ENCODE data around the gene FRRS1. TPM values are rescaled to one million over a fixed set of nuclear protein-coding genes. Genes with fewer than 3 reads are reported as not detected.
"Not testable (repeated sequence)": the region's sequence is repeated elsewhere in the genome, so short reads cannot be mapped to it uniquely, and the experiment has no call there.

Gene FRRS1
- total RNA-seq, 1 experiment from 2014 or later = 11.1 TPM

GRCh38 chr1:99761774-99762173 is 4.7 kb downstream of the FRRS1 start:
- Mint-ChIP-seq H3K4me3 (ENCODE audit: unreplicated experiment) (no peak overlapping the region), H3K9me3 (ENCODE audit: unreplicated experiment) (peaks cover 12% of the 10 kb centered on the region), H3K27ac (ENCODE audit: unreplicated experiment) (no peak overlapping the region), H3K4me1 (ENCODE audit: low read depth, unreplicated experiment) (peaks cover 14% of the 10 kb centered on the region), H3K27me3 (ENCODE audit: insufficient read depth, unreplicated experiment) (no peaks in the 10 kb centered on the region), H3K36me3 (ENCODE audit: insufficient read depth, unreplicated experiment) (peaks cover 14% of the 10 kb centered on the region)
- H3K9me3 ChIP-seq = no peaks in the 10 kb centered on the region; the same call in 1 of the 2 replicates
- TF ChIP-seq CTCF (IDR thresholded peaks at IDR 0.05; ENCODE audit: insufficient read depth in 1 of 2, low read depth in 1 of 2, low read length in 1 of 2, severe bottlenecking in 1 of 2, unreplicated experiment in 1 of 2) = no peak
- POLR2A ChIA-PET = no interaction called here
- CTCF ChIA-PET = no interaction called here
- peaks cover 7% of the 10 kb centered on the region for H3K4me1 ChIP-seq
- H3K27me3 ChIP-seq (replicated peaks; ENCODE audit: control insufficient read depth, insufficient read depth, low read length) = no peaks in the 10 kb centered on the region
- no peak for DNase-seq
- no TSS peak for BruUV-seq (replicated peaks)
- no peaks in the 10 kb centered on the region for H3K36me3 ChIP-seq (ENCODE audit: control insufficient read depth, insufficient read depth, low read length)
- H3K4me3 ChIP-seq (ENCODE audit: low read depth, low read length) = no peak overlapping the region
- intact Hi-C loops (cut with micrococcal nuclease; ENCODE audit: unreplicated experiment) = no loop called here

DNA sequence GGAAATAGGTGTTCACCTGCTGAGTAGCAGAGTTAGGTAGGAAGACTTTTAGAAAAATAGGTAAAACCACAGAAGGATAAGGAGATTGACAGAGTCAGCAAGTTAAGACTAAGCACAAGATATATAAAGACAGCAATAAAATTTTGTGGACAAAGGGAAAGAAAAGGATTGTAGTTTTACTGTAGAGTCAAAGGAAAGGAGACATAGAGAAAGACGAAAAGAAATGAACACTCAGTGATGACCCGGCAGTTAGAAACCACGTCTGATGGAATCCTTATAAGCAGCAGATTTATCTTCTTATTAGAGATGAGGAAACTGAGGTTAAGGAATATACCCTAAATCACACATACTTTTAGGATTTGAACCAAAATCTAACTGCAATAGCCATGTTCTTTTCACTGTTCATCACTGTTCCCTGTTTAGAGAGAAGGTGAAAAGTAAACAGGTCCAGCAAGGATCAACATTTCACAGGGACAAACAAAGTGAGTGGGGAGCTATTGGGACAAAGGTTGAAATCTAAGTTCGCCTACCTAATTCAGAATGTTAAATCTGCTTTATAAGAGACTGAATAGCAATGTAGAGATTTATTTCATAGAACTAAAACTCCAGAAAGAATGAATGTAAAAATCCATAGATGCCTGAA is 6.8 kb downstream of the FRRS1 start:
- H3K9me3 Mint-ChIP-seq (ENCODE audit: unreplicated experiment) = peaks cover 12% of the 10 kb centered on the region
- intact Hi-C loops (cut with micrococcal nuclease; ENCODE audit: unreplicated experiment) = loop anchor here (2.0 kb wide), 1 partner anchor 21 kb away; no protein-coding TSS in a partner anchor
- no TSS peak for BruUV-seq (replicated peaks)
- H3K4me3 Mint-ChIP-seq (ENCODE audit: unreplicated experiment) = no peak overlapping the region
- no peak overlapping the region for H3K4me3 ChIP-seq (ENCODE audit: low read depth, low read length)
- TF ChIP-seq CTCF (IDR thresholded peaks at IDR 0.05; ENCODE audit: insufficient read depth in 1 of 2, low read depth in 1 of 2, low read length in 1 of 2, severe bottlenecking in 1 of 2, unreplicated experiment in 1 of 2) = no peak
- no peaks in the 10 kb centered on the region for H3K27me3 ChIP-seq (replicated peaks; ENCODE audit: control insufficient read depth, insufficient read depth, low read length)
- H3K27me3 Mint-ChIP-seq (ENCODE audit: insufficient read depth, unreplicated experiment) = no peaks in the 10 kb centered on the region
- no peak for DNase-seq
- 0 out of 2 replicates have a peak, but pooled peaks cover 5% of the 10 kb centered on the region for H3K4me1 ChIP-seq
- H3K4me1 Mint-ChIP-seq (ENCODE audit: low read depth, unreplicated experiment) = peaks cover 14% of the 10 kb centered on the region
- ChIA-PET POLR2A (no interaction called here), CTCF (no interaction called here)
- H3K9me3 ChIP-seq = no peaks in the 10 kb centered on the region; the same call in 1 of the 2 replicates
- H3K36me3 Mint-ChIP-seq (ENCODE audit: insufficient read depth, unreplicated experiment) = peaks cover 8% of the 10 kb centered on the region
- peak overlapping the region; percentile 41 for H3K27ac Mint-ChIP-seq (ENCODE audit: unreplicated experiment)
- no peaks in the 10 kb centered on the region for H3K36me3 ChIP-seq (ENCODE audit: control insufficient read depth, insufficient read depth, low read length)

DNA sequence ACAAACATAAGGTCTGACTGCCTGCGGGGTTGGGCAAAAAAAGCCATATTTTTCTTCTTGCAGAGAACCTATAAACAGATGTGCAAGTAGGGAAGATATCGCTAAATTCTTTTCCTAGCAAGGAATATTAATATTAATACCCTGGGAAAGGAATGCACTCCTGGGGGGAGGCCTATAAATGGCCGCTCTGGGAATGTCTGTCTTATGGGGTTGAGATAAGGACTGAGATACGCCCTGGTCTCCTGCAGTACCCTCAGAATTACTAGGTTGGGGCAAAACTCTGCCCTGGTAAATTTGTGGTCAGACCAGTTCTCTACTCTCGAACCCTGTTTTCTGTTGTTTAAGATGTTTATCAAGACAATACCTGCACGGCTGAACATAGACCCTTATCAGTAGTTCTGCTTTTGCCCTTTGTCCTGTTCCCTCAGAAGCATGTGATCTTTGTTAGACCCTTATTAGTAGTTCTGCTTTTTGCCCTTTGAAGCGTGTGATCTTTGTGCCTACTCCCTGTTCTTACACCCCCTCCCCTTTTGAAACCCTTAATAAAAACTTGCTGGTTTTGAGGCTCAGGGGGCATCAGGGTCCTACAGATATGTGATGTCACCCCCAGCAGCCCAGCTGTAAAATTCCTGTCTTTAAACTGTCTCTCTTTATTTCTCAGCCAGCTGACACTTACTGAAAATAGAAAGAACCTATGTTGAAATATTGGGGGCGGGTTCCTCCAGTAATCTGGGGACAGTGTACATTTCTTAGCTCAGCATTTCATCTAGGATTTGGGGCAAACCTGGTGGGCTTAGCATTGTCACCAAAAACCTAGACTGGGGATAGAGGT is 7.5 kb downstream of the FRRS1 start:
- H3K36me3 Mint-ChIP-seq (ENCODE audit: insufficient read depth, unreplicated experiment); H3K27me3 ChIP-seq (replicated peaks; ENCODE audit: control insufficient read depth, insufficient read depth, low read length); H3K9me3 ChIP-seq; H3K4me3 ChIP-seq (ENCODE audit: low read depth, low read length); H3K4me1 ChIP-seq; POLR2A ChIA-PET; H3K27me3 Mint-ChIP-seq (ENCODE audit: insufficient read depth, unreplicated experiment); CTCF ChIA-PET; H3K36me3 ChIP-seq (ENCODE audit: control insufficient read depth, insufficient read depth, low read length); BruUV-seq (replicated peaks); H3K4me3 Mint-ChIP-seq (ENCODE audit: unreplicated experiment): not testable (repeated sequence)
- intact Hi-C loops (cut with micrococcal nuclease; ENCODE audit: unreplicated experiment) = loop anchor here (2.0 kb wide), 1 partner anchor 20 kb away; no protein-coding TSS in a partner anchor
- peaks cover 12% of the 10 kb centered on the region for H3K9me3 Mint-ChIP-seq (ENCODE audit: unreplicated experiment)
- peak; percentile 26 to 42 for DNase-seq
- H3K4me1 Mint-ChIP-seq (ENCODE audit: low read depth, unreplicated experiment) = peaks cover 14% of the 10 kb centered on the region
- peak overlapping the region; percentile 41 for H3K27ac Mint-ChIP-seq (ENCODE audit: unreplicated experiment)

All from Caco-2 (cell line).